Fibroblast of lung (primary cell): ENCODE data around the gene SGMS2. TPM values are rescaled to one million over a fixed set of nuclear protein-coding genes. Genes with fewer than 3 reads are reported as not detected.

Experiments used
- DNase-seq, 2 donors: peaks; one replicate each; pipeline versions ENCODE4 v3.0.0 to v3.0.0-alpha.2; 2010; ENCODE audit warnings: low read depth in 2 of 2
- H2AFZ ChIP-seq: 2 replicates; pipeline ENCODE4 v1.5.1; 2012; ENCODE audit warnings: low read length, control low read depth, inconsistent platforms
- H3K27ac ChIP-seq: 2 replicates; pipeline ENCODE4 v1.5.1; 2011; ENCODE audit warnings: low read length, control low read depth; ENCODE audit not compliant: insufficient read depth
- H3K27me3 ChIP-seq: 2 replicates; pipeline ENCODE4 v1.5.1; 2011; ENCODE audit warnings: mild to moderate bottlenecking, low read length; ENCODE audit not compliant: control insufficient read depth, insufficient read depth
- H3K36me3 ChIP-seq: 2 replicates; pipeline ENCODE4 v1.5.1; 2011; ENCODE audit warnings: low read length; ENCODE audit not compliant: control insufficient read depth, insufficient read depth
- H3K4me1 ChIP-seq: 2 replicates; pipeline ENCODE4 v1.5.1; 2011; ENCODE audit warnings: low read length; ENCODE audit not compliant: control insufficient read depth, insufficient read depth; ENCODE audit errors: extremely low read depth
- H3K4me2 ChIP-seq: 2 replicates; pipeline ENCODE4 v1.5.1; 2011; ENCODE audit warnings: low read length, control low read depth; ENCODE audit not compliant: insufficient read depth; ENCODE audit errors: extremely low read depth
- H3K4me3 ChIP-seq, 4 experiments: fragments of 200-600 bp in 1 of 4; sonication (generic) in 1 of 4; replicated peaks in 1 of 4; 2 replicates each; pipeline ENCODE4 v1.5.1; 2011 to 2016; ENCODE audit warnings: low read length in 4 of 4, low read depth in 3 of 4, mild to moderate bottlenecking in 3 of 4, control low read depth in 2 of 4, inconsistent platforms in 1 of 4, mixed read lengths in 1 of 4; ENCODE audit not compliant: insufficient read depth in 1 of 4; ENCODE audit errors: control extremely low read depth in 1 of 4
- H3K79me2 ChIP-seq: 2 replicates; pipeline ENCODE4 v1.5.1; 2012; ENCODE audit warnings: mild to moderate bottlenecking, low read length, inconsistent platforms; ENCODE audit not compliant: control insufficient read depth, insufficient read depth
- H3K9ac ChIP-seq: 2 replicates; pipeline ENCODE4 v1.5.1; 2011; ENCODE audit warnings: mild to moderate bottlenecking, low read length, control low read depth; ENCODE audit not compliant: insufficient read depth
- H3K9me3 ChIP-seq: 2 replicates; pipeline ENCODE4 v1.5.1; 2012; ENCODE audit warnings: low read depth, low read length; ENCODE audit not compliant: control insufficient read depth, insufficient read depth
- H4K20me1 ChIP-seq: 2 replicates; pipeline ENCODE4 v1.5.1; 2011; ENCODE audit warnings: low read length; ENCODE audit not compliant: control insufficient read depth, insufficient read depth; ENCODE audit errors: extremely low read depth
- CTCF ChIP-seq, 2 donors: IDR thresholded peaks in 1 of 2; conservative IDR thresholded peaks in 1 of 2; 1 replicate in 1 of 2; 2 replicates in 1 of 2; pipeline ENCODE4 v1.5.1; 2011 to 2012; ENCODE audit warnings: low read length in 2 of 2, control low read depth in 1 of 2, inconsistent platforms in 1 of 2, low read depth in 1 of 2, mild to moderate bottlenecking in 1 of 2
- EZH2 ChIP-seq: IDR thresholded peaks from 2 replicates; pipeline ENCODE4 v1.5.1; 2012; ENCODE audit warnings: low read length, control low read depth, mild to moderate bottlenecking; ENCODE audit errors: missing control alignments
- polyA plus RNA-seq, 2 donors: library from polyadenylated mRNA; depleted of rRNA in 1 of 2; stranded (reverse) in 1 of 2; unstranded in 1 of 2; fragments of >200 nt; gene quantifications; 2 replicates each; pipeline ENCODE4 v1.2.1, GENCODE V29; 2011 to 2012; ENCODE audit warnings: missing spikeins in 1 of 2
- total RNA-seq: library from RNA; depleted of rRNA; stranded (reverse); fragments of >200 nt; gene quantifications from 2 replicates; pipeline ENCODE4 v1.2.1, GENCODE V29; 2014

SGMS2 gene
- total and polyA plus RNA-seq, 2 donors (not counting 1 experiment from before 2014, with no cell fraction given), result 63.7 to 82.7 TPM

GRCh38 chr4:107815158-107815557 is 9.6 kb upstream of the SGMS2 start:
- Histone ChIP-seq H3K4me3 (no peak overlapping the region), H4K20me1 (no peaks in the 10 kb centered on the region), H3K27ac (no peak overlapping the region), H3K9me3 (no peaks in the 10 kb centered on the region), H3K79me2 (no peaks in the 10 kb centered on the region), H3K36me3 (no peaks in the 10 kb centered on the region), H3K4me1 (no peaks in the 10 kb centered on the region), H3K9ac (no peak overlapping the region), H3K27me3 (no peaks in the 10 kb centered on the region), H3K4me2 (no peak overlapping the region), H2AFZ (no peak overlapping the region)
- TF ChIP-seq EZH2 (no peak), CTCF (conservative IDR thresholded peaks at IDR 0.05 in 1 of 2, IDR thresholded peaks at IDR 0.05 in 1 of 2; ENCODE audit: low read depth in 1 of 2, low read length in 2 of 2) (no peak)
- DNase-seq, result no peak

DNA sequence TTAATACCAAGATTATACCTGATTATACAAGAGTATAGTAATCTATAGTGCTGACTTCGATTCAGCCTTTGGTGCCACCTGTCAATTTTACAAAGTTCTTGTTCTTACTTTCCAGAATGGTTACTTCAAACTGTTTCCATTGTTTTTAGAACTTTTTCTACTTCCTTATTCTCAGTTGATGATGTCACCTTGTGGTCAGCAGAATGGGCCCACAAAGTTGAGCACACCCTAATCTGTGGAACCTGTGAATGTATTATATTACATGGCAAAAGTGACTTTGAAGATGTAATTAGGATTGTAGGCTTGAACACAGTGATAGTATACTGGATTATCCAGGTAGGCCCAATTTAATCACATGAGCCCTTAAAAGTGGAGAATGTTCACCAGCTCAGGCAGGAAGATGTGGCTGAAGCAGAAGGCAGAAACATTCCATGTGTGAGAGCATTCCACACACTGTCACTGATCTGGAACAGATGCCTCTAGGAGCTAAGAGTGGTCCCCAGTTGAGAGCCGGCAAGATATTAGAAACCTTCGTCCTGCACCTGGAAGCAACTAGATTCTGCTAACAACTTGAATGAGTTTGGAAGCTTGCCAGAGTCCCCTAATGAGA is 6.3 kb upstream of the SGMS2 start:
- Histone ChIP-seq H3K9ac (no peak overlapping the region), H3K4me3 (no peak overlapping the region), H3K9me3 (no peaks in the 10 kb centered on the region), H3K79me2 (no peaks in the 10 kb centered on the region), H3K27ac (no peak overlapping the region), H3K27me3 (no peaks in the 10 kb centered on the region), H4K20me1 (no peaks in the 10 kb centered on the region), H3K4me1 (no peaks in the 10 kb centered on the region), H2AFZ (no peak overlapping the region), H3K36me3 (no peaks in the 10 kb centered on the region), H3K4me2 (no peak overlapping the region)
- TF ChIP-seq CTCF (conservative IDR thresholded peaks at IDR 0.05 in 1 of 2, IDR thresholded peaks at IDR 0.05 in 1 of 2; ENCODE audit: low read depth in 1 of 2, low read length in 2 of 2), result no peak
- TF ChIP-seq EZH2, result no peak
- peak in 1 of 2 donors; percentile 35 for DNase-seq

DNA sequence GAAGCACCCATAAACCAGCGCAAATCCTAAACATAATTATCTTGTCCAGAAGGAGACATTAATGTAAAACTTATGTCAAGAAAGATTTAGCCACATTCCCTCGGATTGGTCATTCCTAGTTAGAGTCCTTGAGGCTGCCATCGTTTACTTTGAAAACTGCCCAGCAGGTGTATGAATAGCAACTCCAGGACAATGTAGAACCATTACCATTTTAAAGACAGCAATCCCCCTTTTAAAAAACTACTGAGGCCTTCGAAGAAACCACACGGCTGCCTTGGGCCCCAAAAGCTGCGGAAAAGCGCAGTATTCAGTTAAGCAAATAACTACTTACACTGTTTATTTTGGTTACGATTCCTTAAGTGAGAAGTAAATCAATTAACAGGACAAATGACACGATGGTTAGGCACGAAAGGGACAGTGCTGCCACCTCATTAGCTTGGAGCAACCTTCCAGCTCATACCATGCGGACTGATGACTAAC is 822 bp upstream of the SGMS2 start:
- Histone ChIP-seq H3K9ac (peak overlapping the region; percentile 92), H3K79me2 (peaks cover 16% of the 10 kb centered on the region), H3K4me1 (peaks cover 4% of the 10 kb centered on the region), H3K9me3 (no peaks in the 10 kb centered on the region), H3K4me3 (peak overlapping the region; percentile 53 to 86 (median 72)), H3K27ac (peak overlapping the region; percentile 68), H4K20me1 (no peaks in the 10 kb centered on the region), H3K4me2 (peak overlapping the region; percentile 76), H3K27me3 (no peaks in the 10 kb centered on the region), H2AFZ (peak overlapping the region; percentile 48), H3K36me3 (no peaks in the 10 kb centered on the region)
- TF ChIP-seq CTCF (conservative IDR thresholded peaks at IDR 0.05 in 1 of 2, IDR thresholded peaks at IDR 0.05 in 1 of 2; ENCODE audit: low read depth in 1 of 2, low read length in 2 of 2), result no peak
- no peak for TF ChIP-seq EZH2
- DNase-seq, result no peak
